Epidermal melanocyte (primary cell): Measurements from ENCODE around the gene PLEKHN1.
"Not testable (repeated sequence)": the region's sequence is repeated elsewhere in the genome, so short reads cannot be mapped to it uniquely, and the experiment has no call there.

Experiments used
- DNase-seq: peaks from one replicate; pipeline ENCODE4 v3.0.0; 2011; ENCODE audit warnings: low spot score; ENCODE audit not compliant: insufficient read length

Gene PLEKHN1

DNA sequence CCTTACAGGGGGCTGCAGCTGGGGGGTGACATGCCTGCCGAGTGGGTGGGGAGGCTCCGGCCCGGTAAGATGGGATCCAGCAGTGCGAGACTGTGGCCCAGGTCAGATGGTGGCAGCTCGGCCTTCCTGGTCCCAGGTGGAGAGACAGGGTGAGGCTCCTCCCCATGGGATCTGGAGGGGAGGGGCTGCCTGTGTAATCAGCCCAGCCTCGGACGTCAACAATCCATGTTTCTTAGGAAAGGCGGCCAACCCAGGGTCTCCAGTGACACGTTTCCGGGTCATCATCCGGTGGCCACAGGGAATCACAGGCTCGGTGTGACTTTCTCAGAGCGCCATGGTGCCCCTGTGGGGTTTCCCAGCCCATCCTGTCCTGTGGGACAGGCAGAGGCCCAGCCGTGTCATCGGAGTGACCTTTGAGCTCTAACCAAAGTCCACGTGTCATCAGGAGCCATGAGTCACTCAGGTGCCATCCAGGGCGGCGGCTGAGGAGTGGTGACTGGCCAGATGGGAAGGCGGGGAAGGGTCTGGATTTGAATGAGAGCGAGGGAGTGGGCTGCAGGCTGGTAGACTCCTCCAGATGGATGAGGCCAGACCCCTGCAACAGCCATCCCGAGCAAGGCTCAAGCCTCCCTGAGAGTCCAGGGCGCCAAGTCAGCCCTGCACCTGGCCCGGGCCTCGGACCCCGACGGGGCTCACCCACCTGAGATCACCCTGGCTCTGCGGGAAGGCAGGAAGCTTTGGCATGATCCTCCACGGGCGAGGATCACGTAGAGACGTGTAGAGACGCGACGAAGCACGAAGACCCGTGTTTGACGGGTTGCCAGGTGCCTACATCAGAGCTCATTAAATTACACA is 40.2 kb downstream of the PLEKHN1 start:
- DNase-seq, result no peak

DNA sequence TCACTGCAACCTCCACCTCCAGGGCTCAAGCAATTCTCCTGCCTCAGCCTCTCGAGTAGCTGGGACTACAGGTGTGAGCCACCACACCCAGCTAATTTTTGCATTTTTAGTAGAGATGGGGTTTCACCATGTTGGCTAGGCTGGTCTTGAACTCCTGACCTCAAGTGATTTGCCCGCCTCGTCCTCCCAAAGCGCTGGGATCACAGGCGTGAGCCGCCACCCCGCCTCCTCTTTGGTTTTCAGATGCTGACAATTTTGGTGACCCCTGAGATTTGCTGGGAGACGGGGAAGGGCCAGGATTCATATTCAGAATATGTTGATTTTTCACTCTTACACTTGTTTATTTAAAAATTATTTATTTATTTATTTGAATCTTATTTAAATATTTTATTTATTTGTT is 43.8 kb downstream of the PLEKHN1 start:
- not testable (repeated sequence) for DNase-seq

- no peak for DNase-seq
These were observed 45.2 kb downstream of the PLEKHN1 start for GRCh38 chr1:1011396-1011949.

DNA sequence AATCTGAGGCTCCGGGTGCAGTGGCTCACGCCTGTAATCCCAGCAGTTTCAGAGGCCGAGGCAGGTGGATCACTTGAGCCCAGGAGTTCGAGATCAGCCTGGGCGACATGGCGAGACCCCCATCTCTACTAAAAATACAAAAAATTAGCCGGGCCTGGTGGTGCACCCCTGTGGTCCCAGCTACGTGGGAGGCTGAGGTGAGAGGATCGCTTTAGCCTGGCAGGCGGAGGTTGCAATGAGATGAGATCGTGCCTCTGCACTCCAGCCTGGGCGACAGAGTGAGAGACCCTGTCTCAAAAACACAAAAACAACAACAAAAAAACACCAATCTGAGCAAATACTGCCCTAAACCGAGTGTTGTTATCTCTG is 46.4 kb downstream of the PLEKHN1 start:
- DNase-seq, result not testable (repeated sequence)

GRCh38 chr1:1013105-1013921 is 47.0 kb downstream of the PLEKHN1 start, which contains the start of gene ISG15:
ISG15 (plus strand) TSS chr1:1013497; CDS start chr1:1013574, 77 bp downstream.
- DNase-seq, result peak; percentile 77

DNA sequence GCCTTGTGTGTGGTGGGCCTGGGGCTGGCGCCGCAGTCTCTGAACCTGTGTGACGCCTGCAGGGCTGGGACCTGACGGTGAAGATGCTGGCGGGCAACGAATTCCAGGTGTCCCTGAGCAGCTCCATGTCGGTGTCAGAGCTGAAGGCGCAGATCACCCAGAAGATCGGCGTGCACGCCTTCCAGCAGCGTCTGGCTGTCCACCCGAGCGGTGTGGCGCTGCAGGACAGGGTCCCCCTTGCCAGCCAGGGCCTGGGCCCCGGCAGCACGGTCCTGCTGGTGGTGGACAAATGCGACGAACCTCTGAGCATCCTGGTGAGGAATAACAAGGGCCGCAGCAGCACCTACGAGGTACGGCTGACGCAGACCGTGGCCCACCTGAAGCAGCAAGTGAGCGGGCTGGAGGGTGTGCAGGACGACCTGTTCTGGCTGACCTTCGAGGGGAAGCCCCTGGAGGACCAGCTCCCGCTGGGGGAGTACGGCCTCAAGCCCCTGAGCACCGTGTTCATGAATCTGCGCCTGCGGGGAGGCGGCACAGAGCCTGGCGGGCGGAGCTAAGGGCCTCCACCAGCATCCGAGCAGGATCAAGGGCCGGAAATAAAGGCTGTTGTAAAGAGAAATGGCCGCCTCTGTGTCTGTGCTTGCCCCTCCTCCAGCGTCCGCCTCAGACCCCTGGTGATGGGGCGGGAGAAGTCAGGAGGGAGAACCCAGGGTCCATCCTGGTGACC is 47.8 kb downstream of the PLEKHN1 start:
- no peak for DNase-seq

- no peak for DNase-seq
These were observed 48.8 kb downstream of the PLEKHN1 start for GRCh38 chr1:1014799-1015681.

GRCh38 chr1:1017397-1018320 is 51.4 kb downstream of the PLEKHN1 start:
- DNase-seq, result not testable (repeated sequence)

DNA sequence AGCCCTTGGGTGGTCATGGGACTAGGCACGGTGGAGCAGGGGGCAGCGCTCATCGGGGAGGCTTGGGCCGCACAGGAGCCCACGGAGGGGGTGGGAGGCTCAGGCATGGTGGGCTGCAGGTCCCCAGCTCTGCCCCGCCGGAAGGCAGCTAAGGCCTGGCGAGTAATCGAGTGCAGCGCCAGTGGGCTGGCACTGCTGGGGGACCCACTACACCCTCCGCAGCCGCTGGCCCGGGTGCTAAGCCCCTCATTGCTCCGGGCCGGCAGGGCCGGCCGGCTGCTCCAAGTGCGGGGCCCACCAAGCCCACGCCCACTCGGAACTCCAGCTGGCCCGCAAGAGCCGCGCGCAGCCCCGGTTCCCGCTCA is 52.0 kb downstream of the PLEKHN1 start:
- not testable (repeated sequence) for DNase-seq

DNA sequence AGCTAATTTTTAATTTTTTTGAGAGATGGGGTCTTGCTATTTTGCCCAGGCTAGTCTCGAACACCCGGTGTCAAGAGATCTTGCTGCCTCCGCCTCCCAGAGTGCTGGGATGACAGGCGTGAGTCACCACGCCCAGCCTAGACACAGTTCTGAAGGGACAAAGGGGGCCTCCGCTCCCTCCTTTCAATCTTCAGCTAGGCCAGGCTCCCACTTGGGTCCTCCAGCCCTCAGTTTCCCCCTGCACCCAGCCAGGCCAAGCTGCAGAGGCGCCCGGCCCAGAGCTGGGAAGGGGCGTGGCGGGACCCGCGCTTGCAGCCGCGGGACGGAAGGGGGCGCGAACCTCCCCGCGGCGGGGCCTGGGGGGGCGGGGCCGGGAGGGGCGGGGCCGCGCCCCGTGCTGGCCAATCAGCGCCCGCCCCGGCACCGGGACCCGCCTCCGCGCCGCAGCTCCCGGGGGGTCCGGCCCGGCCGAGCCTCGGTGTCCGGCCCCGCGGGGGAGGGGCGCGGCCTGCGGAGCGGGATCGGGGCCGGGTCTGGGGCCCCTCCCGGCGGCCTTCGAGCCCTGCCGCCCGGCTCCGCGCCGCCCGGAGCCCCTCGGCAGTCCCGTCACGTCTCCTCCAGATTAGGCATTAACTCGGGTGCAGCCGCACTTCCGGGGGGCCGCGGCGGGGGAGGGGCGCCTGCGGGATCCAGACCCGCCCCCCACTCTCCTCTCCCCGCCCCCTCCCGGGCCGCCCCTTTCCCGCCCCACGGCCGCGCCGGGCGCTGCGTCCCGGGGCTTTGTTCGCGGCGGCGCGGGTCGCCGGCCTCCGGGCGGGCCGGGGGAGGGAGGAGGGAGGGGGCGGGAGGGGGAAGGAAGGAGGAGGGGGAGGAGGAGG is 53.1 kb downstream of the PLEKHN1 start:
- DNase-seq, result peak; percentile 89

DNA sequence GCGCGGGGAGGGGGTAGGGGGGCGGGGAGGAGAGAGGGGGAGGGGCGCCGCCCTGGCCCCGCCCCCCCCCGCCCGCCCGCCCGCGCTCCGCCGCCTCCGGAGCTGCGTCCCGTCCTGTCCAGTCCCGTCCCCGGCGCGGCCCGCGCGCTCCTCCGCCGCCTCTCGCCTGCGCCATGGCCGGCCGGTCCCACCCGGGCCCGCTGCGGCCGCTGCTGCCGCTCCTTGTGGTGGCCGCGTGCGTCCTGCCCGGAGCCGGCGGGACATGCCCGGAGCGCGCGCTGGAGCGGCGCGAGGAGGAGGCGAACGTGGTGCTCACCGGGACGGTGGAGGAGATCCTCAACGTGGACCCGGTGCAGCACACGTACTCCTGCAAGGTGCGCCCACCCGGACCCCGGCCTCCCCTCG is 53.7 kb downstream of the PLEKHN1 start, which contains the start of gene AGRN:
Gene AGRN, plus strand, starts transcription at position 121 of the 405 bp plus-strand sequence. Its CDS starts 53 bp downstream, at position 174.
- no peak for DNase-seq

DNA sequence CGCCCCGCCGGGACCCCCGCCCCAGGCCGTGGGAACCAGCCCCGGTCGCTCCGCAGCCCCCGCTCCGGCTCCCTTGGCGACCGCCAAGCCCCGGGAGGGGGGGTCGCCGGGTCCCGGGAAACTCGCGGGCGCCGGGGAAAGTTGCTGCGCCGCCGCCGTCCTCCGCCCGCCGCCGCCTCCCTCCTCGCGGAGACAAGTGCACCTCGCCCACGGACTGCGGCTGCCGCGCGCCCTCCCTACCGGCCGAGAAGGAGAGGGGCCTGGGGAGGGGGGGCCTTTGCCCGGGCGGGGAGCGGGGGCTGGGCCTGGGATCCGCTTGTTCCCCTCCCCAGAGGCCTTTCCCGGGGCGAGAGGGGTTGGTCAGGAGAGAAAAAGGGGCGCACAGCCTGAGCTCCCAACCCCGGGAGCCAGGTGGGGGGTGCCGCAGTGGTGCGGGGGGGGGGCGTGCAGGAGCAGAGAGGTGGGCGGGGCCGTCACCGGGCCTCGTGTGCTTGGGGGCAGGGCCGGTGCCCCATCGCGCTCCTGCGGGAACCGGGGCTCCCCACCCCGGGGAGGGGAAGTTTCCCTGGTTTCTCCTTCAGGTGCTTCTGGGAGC is 54.2 kb downstream of the PLEKHN1 start:
- no peak for DNase-seq

GRCh38 chr1:1021010-1021919 is 55.0 kb downstream of the PLEKHN1 start:
- peak; percentile 71 for DNase-seq

DNA sequence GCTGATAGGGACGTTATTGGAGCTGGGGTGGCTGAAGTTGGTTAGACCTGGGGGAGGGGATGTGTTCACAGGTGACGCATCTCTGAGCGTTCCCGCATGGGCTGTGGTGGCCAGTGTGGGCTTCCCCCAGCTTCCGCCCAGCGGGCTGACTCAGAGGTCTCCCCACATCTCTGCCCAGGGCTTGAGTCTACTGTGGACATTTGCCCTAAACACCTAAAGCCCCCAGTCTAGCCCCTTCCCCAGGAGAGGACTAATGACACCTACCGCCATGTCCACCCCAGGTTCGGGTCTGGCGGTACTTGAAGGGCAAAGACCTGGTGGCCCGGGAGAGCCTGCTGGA is 55.6 kb downstream of the PLEKHN1 start:
- no peak for DNase-seq

GRCh38 chr1:1022302-1023009 is 56.2 kb downstream of the PLEKHN1 start:
- no peak for DNase-seq

DNA sequence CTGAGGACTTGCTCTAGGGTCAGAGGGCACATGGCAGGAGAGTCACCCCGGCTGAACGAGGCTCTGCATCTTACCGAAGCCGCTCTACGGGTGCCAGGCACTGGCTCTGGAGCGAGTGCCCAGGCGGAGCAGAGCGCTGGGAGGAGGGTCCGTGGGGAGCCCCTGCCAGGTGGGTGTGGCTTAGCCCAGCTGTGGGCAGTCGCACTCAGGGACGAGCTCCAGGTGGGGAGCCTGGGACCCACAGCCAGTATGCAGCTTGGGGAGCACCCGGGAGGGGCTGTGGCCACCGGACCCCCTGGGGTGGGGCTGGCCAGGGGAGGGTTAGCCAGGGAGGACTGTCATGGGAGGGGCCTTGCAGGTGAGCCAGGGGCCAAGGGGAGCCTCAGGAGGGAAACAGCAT is 57.4 kb downstream of the PLEKHN1 start:
- no peak for DNase-seq
